HG02623 (cell line): ENCODE results near the gene TAT.

Source experiments
- ATAC-seq: cut with Tn5 transposase; IDR thresholded peaks from one replicate; pipeline ENCODE4 v1.9.1; 2021; ENCODE audit warnings: moderate library complexity; ENCODE audit not compliant: unreplicated experiment

Gene TAT

GRCh38 chr16:71547168-71547567, 29.7 kb downstream of the TAT start:
- no peak for ATAC-seq

GRCh38 chr16:71542377-71542776, 34.5 kb downstream of the TAT start:
- peak; percentile 71 for ATAC-seq

GRCh38 chr16:71537643-71538042, 39.2 kb downstream of the TAT start:
- ATAC-seq: no peak

- ATAC-seq: no peak
Observed at GRCh38 chr16:71536752-71537499, 40.0 kb downstream of the TAT start.

- no peak for ATAC-seq
Observed at GRCh38 chr16:71532366-71532765, 44.5 kb downstream of the TAT start.

GRCh38 chr16:71528863-71529262, 48.0 kb downstream of the TAT start:
- no peak for ATAC-seq

GRCh38 chr16:71528257-71528656, 48.6 kb downstream of the TAT start:
- no peak for ATAC-seq

GRCh38 chr16:71526111-71526631, 50.7 kb downstream of the TAT start, which contains the start of gene CHST4:
CHST4 (plus strand) TSS chr16:71526426; CDS start chr16:71536678, 10,252 bp downstream.
- no peak for ATAC-seq

- no peak for ATAC-seq
Observed at GRCh38 chr16:71524566-71525553, 52.0 kb downstream of the TAT start.

GRCh38 chr16:71520550-71520949, 56.3 kb downstream of the TAT start:
- ATAC-seq: no peak
